GM18951 (cell line): Measurements from ENCODE around the gene ADGRG3.

Experiments
- POLR2A ChIP-seq: IDR thresholded peaks from 4 replicates; pipeline ENCODE4 v1.6.1; 2011; ENCODE audit warnings: mild to moderate bottlenecking; ENCODE audit not compliant: insufficient read length, insufficient read depth; ENCODE audit errors: extremely low read depth
- in situ Hi-C: fragments of 300-500 bp; cut with MboI; formaldehyde crosslinking; loops from one replicate; pipeline ENCODE4 v1.12.0; 2022; ENCODE audit warnings: low sequenced_read_pairs, mixed read lengths, inconsistent platforms; ENCODE audit not compliant: unreplicated experiment

ADGRG3 gene, protein sequence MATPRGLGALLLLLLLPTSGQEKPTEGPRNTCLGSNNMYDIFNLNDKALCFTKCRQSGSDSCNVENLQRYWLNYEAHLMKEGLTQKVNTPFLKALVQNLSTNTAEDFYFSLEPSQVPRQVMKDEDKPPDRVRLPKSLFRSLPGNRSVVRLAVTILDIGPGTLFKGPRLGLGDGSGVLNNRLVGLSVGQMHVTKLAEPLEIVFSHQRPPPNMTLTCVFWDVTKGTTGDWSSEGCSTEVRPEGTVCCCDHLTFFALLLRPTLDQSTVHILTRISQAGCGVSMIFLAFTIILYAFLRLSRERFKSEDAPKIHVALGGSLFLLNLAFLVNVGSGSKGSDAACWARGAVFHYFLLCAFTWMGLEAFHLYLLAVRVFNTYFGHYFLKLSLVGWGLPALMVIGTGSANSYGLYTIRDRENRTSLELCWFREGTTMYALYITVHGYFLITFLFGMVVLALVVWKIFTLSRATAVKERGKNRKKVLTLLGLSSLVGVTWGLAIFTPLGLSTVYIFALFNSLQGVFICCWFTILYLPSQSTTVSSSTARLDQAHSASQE

DNA sequence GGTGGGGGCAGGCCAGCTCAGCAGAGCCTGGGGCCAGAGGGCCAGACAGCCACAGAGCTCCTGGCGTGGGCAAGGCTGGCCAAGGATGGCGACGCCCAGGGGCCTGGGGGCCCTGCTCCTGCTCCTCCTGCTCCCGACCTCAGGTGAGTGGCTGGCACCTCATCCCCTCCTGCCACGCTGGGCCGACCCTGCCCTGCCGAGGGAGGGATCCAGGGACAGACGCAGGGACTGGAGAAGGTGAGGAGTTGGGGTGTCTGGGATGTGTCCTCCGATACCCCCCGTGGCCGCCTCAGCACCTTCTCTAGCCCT, at the start of gene ADGRG3:
TSS of gene ADGRG3 (plus strand) at position 44 of the 309 bp plus-strand sequence. CDS start at position 86, 42 bp downstream.
- in situ Hi-C loops, result no loop called here
- TF ChIP-seq POLR2A, result no peak

DNA sequence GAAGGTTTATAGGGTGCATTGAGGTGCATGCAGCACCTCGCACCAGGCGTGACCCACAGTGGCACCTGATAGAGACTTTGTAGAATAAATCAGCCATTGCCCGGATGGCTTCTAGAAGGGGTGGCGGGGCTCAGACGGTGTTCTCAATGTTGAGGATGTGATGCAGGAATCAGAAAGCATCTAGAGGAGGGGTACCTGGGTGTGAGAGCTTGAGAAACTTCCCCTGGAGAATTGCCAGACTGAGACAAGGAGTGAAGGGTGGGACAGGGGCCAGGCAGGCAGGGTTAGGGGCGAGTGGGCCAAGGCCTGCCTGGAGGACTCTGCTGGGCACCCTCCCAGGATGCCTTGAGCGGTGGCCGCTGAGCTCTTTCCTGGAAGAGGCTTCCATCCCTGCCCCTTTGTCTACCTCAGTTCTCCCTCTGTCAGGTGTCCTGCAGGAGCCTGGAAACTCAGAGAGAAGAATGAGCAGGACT, 48.9 kb upstream of the ADGRG3 start:
- no peak for TF ChIP-seq POLR2A
- in situ Hi-C loops, result no loop called here

DNA sequence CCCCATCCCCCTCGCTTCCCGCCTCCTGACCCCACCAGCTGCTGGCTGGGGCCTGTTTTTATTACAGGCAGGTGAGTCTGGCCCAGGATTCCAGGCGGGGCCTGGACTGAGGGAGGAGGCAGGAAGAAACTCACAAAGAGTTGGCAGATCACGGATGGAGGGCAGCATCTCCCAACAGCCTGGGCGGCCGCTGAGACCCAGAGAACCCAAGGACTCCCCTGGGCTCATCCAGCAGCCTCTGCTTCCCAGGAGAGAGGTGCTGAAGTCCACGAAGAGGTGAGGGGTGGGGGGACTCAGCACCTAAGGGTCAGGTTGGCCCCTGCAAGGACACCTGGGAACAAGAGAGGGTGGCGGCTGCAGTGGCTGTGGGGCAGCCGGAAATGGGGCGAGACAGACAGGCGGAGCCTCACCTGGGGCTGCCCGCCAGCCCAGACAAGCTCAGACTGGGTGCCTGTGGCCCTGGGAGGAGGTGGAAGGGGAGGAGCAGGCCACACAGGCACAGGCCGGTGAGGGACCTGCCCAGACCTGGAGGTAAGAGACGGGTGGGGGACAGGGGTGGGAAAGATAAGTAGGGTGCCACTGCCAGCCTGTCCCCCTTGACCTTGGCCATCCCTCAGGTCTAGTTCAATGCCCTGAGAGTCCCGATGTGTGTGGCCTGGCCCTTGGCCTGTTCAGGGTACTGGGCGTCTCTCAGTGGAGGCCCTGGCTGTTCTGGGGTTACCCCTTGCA, 48.3 kb upstream of the ADGRG3 start:
- in situ Hi-C loops, result no loop called here
- TF ChIP-seq POLR2A, result no peak

DNA sequence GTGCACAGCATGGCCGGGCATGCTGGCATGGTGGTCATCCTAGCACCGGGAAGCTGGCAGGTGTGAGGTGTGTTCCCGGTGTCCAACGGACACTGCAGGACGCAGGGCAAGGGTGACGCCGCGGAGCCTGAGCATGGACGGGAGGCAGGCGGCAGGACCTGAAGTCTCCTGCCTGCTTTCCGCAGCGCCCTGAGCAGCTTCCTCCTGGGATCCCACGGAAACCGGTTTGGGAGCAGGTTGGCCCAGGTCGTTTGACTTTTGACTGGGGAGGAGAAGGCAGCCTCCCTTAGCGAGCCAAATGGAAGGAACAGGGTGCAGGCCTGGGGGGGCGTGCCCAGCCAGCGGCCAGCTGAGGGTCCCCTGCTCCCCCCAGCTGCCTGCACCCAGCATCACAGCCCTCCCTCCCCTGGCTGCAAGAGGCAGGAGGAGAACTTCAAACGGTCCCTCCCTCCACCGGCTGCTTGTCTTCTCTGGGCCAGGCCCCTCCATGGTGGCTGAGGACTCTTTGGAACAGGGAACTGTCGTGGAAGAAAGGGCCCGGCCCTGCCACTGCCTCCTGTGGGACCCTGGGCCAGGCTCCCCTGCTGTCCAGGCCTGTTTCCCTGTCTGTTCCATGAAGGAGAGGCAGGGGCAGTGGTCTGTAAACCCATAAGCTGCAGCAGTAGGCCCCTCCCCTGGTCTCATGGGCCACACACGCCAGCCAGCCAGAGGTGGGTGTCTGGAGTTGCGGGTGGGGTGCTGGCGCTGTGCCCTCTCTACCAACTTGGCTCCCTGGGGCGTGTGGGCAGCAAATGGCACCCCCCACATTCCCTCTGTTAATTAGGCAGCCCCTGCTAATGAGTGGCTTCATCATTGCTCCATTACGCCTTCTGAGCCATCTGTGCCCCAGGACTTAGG, 47.5 kb upstream of the ADGRG3 start:
- TF ChIP-seq POLR2A, result no peak
- in situ Hi-C loops, result no loop called here

DNA sequence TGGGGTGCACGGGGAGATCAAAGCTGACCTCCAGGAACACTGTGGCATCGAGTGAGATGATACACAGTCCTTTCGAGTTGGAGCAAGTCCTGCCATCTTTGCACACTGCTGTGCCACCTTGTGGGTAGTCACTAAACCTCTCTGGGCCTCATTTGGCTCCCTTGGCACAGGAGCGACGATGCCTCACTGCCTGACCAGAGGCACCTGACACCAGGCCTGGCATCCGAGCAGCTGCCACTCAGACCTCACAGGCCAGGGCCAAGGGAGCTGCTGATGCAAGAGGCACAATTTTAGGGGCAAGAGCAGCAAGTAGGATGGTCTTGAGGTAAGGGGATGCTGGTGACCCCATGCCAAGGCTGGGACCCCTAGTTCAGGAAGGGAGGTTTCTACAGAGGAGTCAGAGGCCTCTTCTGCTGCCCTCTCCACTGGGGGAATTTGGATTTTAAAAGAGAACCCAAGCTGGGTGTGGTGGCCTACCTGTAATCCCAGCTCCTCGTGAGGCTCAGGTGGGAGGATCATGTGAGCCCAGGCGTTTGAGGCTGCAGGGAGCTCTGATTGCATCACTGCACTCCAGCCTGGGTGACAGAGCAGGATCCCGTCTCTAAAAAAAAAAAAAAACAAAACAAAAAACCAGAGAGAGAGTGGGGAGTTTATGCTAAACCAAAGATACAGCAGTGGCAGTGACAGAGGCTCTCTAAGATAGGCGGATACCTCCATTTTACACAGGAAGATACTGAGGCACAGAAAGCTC, 46.4 kb upstream of the ADGRG3 start:
- TF ChIP-seq POLR2A, result no peak
- in situ Hi-C loops, result no loop called here

DNA sequence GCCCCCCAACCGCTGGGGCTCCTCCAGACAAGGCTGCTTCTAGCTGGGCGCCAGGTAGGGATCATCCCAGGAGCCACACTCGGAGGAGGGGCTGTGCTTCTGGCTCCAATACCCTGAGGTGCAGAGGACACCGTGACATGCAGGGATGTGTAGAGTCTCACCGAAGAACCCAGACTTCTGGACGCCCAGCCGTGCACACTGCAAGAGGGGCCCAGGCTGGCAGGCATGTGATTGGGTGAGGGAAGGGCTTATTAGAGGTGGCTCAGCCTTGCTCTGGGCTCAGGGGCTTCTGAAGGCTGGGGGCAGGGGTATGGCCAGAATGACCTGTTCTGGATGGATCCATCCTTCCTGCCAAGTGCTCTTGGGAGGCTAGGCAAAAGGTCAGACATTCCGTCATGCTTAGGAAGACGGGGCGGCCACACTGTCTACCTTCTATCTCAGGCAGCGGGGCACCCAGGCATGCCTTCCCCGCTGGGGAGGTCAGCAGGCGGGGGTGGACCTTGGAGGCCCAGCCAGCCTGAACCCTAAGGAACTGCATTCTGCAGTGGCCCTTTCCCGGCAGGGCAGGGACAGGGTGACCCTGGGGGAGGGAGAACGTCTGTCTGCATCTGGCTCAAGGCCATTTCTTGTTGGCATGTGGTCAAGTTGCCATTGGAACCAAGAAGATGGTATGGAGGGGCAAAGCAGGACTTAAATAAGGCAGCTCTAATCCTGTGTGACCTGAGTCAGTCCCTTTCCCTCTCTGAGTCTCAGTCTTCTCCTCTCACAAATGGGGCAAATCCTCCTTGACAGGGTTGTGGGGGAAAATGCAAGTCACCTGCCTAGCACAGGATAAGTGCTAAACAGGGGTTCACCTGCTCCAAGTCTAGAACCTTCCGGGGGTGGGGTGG, 45.5 kb upstream of the ADGRG3 start:
- in situ Hi-C loops, result no loop called here
- no peak for TF ChIP-seq POLR2A

DNA sequence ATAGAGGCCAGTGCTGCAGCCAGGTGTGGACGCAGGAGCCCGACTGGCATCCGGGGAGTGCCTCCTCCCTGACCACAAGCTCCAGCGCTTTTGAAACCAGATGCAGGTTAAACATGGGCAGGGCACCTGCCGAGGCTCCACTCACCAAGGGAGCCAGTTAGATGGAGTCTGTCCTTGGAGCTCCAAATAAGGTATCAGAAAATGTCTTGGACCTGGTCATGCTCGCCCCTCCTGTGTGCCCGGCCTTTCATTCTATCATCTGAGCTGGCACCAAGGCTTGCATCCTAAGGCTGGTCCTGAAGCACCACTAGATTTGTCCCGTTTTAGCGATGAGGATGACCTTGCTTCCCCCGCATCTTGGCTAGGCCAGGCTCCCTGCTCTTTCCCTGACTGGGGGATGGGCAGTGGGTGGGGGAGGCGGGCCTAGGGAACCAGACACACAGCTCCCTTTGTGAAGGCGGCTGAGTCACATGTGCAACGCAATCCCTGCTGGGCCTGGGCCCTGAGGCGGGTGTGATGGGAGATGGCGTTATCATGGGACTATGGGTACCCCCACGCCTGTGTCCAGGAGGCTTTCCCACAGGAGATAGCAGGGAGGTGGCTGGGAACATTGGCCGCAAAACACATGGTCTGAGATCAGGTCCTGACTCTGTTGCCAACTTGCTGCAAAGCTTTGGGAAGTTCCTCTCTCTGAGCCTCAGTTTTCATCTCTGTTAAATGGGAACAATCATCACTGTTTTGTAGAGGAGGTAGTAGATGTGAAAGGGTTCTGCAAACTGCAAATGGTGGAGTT, 44.7 kb upstream of the ADGRG3 start:
- in situ Hi-C loops, result no loop called here

DNA sequence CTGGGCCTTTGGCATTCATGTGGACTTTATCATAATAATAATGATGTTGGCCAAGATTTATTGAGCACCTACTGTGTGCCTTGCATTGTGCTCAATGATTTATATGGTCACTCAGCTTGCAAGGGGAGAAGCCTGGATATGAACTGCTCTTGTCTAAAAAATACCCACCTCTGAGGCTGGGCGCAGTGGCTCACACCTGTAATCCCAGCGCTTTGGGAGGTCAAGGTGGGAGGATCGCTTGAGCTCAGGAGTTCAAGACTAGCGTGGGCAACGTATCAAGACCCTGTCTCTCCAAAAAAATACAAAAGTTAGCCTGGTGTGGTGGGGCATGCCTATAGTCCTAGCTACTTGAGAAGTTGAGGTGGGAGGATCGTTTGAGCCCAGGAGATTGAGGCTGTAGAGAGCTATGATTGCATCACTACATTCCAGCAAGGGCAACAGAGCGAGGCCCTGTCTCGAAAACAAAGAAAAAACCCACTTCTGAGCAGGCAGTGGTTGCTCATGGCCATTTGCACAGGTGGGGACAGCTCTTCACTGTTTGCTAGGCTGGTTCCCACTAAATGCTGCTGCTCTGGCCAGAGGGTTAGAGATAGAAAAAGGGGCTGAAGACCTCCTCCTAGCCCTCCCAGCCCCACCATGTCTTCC, 43.9 kb upstream of the ADGRG3 start:
- TF ChIP-seq POLR2A, result no peak
- in situ Hi-C loops, result no loop called here

More for the DNA sequence above, 44.7 kb upstream of the ADGRG3 start:
- TF ChIP-seq POLR2A, result no peak

DNA sequence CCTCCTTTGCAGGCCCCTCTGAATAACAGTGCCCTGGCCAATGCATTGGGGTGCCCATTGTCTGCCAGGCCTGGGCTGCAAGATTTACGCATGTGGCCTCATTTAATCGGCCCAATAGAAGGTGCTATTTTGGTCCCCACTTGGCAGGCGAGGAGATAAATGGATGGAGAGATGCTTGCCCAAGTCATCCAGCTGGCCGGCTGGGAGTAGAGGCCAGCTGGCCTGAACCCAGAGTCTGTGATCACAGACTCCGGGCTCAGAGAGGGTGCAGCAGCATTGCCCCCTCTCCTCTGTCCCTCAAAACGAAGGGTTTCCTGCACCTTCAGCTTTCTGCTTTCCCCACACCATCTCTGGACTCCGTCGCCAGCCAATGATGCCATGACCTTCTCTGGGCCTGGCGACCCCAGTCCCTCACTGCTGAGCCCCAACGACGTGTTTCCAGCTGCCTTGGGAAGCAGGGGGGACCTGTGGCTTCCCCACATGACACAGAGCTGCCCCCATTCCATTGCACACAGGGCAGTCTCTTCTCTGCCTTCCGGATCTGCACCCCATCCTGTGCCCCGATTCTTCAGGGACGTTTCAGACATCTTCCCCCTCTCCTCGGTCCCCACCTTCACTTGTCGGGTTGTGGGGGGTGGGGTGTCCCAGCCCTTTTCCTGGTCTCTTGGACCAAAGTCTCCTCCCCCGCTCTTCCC, 43.2 kb upstream of the ADGRG3 start:
- TF ChIP-seq POLR2A, result no peak
- in situ Hi-C loops, result no loop called here
